Activated CD4-positive, alpha-beta T cell treated with anti-CD3 and anti-CD28 coated beads, Interleukin-2, Interleukin-6, amounts not matched to agents 100 ng/mL and 50 ng/mL, durations not matched to agents 16 hours and 8 hours (primary cell): Measurements from ENCODE around the gene PATE3.

Source experiments
- DNase-seq: peaks from one replicate; pipeline ENCODE4 v3.0.0-alpha.2; 2020

The PATE3 gene, protein sequence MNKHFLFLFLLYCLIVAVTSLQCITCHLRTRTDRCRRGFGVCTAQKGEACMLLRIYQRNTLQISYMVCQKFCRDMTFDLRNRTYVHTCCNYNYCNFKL

DNA sequence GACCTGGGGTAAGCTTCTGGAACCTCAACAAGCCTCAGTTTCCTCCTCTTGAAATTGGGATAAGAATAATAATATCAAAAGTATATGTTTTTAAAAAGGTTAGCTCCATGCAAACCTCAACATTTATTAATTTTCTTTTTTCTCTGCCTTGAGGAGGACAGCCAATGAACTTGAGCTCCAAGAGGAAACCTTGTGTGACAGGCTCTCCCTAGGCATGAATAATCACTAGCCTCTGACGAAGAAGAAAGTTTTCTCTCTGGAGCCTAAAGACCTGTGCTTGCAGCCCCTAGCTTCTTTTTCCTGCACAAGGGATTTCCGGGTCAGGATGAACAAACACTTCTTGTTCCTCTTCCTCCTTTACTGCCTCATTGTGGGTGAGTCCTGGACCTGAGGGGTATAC, at the start of gene PATE3:
Gene PATE3, plus strand, starts transcription at position 301 of the 400 bp plus-strand sequence. Its CDS starts 25 bp downstream, at position 326.
- DNase-seq: no peak

DNA sequence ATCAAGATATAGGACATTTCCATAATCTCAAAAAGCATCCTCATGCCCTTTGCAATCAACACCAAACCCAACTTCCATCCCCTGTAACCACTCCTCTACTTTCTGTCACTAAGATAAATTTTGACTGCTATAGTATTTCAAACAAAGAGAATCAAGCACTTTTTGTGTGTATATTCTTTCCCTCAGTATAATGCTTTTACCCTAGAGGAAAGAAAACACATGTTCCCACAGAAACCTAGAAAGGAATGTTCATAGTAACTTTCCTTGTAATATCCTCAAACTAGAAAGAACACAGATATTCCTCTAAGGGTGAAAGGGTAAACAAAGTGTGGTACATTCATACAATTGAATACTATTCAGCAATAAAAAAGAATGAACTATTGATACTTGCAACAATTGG, 47.3 kb upstream of the PATE3 start:
- no peak for DNase-seq

DNA sequence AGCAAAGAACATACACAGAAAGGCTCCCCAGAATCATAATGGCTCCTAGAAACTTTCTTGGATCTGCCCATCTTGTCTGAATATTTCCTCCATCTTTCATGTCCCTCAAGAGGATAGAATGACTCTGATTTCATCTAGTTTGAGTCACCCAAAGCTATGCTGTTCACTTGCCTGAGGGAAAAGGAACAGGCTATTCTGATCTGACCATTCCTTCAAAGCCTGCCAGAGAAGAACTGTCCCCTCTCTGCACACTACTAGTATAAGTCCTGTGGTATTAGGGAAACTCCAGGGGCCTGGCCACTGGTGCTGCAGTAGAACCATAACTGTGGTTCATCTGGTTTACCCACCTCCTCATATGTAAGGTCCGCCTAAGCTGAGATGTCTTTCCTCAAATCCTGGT, 44.2 kb upstream of the PATE3 start:
- no peak for DNase-seq

DNA sequence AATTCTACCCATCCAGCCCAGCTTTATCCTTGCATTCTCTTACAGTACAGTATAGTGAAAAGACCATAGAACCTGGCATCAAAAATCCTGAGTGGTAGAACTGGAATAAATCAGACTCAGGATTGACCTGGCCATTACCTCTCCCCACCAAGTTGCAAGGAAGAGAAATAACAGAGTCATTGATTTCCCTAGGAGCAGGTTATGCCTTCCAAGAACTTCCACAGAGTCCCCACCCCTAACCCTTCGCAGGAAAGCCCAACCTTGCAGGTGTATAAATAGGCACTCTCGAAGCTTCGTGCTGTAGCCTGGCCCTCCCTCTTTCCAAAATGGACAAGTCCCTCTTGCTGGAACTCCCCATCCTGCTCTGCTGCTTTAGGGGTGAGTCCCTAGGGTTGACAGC, 41.9 kb upstream of the PATE3 start, which contains the start of gene PATE1:
Gene PATE1, plus strand, starts transcription at position 301 of the 400 bp plus-strand sequence. Its CDS starts 26 bp downstream, at position 327.
- DNase-seq: no peak

DNA sequence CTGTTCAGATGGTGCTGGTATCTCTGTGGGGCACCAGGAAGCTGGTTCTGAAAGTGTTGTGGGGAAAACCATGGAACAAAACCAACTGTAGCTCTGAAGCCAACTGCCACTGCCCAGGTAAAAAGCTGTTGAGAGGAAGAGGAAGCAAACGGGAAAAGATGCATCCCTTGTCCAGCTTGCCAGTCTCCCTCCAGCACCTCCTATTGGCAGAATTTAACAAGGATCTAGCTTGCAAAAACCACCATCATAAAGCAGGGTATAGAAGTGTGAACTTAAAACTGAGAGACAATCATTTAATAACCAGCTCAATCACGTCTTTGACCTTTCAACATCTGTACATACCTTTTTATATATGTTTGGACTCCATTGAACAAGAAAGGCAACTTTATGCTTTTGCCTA, 37.3 kb upstream of the PATE3 start:
- no peak for DNase-seq

DNA sequence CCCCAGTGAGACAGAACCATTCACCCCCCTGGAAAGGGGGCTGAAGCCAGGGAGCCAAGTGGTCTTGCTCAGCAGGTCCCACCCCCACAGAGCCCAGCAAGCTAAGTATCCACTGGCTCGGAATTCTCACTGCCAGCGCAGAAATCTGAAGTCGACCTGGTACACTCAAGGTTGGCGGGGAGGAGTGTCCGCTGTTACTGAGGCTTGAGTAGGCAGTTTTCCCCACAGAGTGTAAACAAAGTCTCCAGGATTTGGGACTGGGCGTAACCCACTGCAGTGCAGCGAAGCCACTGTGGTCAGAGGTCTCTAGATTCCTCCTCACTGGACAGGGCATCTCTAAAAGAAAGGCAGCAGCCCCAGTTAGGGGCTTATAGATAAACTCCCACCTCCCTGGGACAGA, 31.9 kb upstream of the PATE3 start:
- DNase-seq: no peak

DNA sequence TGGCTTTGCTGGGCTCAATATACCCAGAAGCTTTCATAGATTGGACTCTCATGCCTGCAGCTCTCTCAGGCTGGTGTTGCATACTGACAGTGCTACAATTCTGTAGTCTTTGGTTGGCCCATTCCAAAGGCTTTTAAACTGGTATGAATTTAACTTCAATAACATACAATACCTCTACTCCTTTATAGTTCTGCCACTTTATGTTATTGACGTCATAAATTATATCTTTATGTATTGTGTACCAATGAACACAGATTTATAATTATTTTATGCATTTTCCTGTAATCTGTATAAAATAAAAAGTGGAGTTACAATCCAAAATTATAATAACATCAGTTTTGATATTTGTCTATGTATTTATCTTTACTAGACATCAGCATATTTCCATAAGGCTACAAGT, 25.5 kb upstream of the PATE3 start:
- DNase-seq: no peak

DNA sequence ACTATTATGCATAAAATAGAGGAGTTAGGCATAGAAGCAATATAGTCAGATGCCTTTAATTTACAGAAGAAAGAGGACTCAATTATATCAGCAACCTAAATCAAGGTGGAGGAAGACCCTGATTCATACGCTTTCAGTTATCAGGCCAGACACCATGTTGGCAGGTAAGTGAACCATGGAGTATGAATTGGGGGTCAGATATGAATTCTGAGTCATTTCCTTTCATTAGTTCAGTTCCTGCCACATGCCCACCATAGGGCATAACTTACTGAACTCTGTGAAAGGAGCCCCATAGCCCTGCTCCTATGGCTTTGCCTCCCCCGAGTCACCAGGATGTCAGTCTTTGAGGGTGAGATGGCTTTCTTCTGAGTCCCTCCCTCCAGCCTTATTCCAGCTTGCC, 24.4 kb upstream of the PATE3 start:
- no peak for DNase-seq

DNA sequence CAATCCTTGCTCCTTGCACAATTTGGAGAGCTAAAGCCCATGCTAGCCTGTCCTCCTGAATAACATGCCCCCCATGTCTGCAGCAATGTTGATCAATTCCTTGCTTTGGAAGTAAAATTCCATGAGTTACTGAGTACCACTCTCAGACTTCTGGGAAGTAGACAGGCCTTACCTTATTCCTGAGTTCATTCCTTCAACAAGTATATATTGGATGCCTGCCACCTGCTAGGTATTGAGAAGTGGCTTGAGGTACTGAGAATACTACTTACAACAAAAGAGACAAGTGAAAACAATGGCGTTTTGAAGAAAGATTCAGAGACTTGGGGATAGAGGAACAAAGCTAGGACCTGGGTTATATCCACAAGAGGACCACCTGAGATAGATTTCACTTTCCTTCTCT, 21.7 kb upstream of the PATE3 start:
- DNase-seq: no peak

DNA sequence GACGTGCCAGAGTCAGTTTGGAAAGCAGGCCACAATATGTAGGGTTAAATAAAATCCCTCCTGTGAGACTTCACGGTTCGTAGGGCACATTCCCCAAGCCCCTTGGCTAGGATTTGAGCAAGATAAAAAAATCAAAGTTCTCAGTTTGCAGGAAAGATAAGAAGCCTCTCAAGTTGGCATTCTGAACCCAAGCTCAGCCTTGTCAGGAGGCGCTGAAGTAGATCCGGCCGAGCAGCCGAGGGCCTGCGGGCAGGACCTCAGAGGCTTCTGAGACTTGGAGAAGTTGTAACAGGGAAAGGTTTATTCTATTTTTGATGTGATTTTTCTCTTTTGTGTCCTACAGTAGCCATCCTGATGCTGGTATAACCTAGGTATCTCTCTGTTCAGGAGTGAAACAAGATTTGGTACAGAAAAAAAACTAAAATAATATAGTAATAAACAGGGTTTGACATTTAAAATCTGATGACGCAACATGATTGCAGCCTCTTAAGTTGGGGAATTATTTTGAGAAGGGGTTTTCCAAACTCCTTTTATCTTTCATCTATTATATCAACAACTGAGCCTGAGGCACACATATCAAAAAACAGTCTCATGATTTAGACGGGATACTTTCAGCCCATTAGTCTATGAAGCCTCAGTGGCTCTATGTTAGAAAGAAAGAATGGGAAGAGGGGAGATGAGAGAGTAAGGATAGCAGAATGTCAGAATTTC, 19.4 kb upstream of the PATE3 start:
- DNase-seq: no peak

DNA sequence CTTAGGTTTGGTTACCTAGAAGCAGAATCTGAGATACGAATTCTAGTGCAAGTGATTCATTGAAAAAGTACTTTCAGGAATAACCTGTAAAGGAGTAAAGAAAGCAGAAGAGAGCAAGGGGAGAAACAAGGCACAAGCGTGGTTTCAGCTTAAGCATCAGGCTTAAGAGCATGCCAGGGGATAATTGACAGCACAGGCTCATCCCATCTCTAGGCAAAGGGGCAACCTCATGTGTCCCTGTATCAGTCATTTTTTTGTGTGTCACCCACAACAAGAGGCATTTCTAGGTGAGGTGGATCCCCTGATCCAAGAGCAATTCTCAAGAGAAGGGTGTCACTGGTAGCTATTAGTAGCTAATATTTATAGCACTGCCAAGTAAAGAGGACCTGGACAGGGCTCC, 17.3 kb upstream of the PATE3 start:
- no peak for DNase-seq

DNA sequence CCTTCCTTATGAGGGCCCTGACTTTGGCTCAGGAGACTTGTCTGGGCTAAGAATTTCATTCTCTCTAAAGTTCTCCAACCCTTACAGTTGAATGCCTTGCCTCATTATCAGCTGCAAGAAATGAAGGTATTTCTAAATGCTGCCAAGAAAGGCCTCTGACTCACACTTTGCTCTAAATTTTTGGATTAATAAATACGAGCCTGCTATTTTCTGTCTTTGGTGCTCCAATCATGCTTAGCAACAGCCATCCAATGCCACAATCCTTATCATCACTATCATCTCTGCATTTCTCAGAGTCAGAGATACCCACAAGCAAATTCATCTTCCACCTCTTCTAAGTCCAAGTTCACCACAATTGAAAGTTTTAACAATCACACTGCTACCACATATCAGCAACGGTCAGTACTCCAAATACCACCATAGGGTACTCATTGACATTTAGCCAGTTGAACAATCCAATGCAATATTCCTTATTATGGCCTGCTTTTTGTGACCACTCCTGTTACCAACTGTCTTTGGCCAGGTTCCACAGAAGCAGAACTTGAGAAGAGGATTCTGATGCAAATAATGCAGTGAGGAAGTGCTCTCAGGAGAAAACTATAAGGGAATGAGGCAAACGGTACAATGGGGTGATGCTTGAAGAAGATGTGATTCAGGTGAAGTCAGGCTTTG, 15.0 kb upstream of the PATE3 start:
- DNase-seq: no peak

DNA sequence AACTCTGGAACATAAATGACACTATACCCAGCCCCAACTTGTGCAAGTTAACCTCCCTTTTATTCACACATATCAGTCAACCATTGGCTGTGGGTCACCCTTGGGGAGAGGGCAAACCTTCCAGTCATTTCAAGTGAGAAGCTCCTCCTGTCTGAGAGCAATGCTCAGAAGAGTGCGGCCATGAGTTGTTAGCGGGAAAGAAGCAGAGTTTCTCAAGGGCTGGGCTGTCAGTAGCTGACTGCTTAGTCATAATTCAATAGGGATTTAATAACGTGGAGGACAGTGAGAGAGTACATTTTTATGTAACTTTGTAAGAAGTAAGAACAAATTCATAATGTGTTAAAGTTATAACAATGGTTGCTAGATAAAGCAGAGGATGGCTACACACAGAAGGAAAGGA, 14.4 kb upstream of the PATE3 start:
- DNase-seq: no peak

DNA sequence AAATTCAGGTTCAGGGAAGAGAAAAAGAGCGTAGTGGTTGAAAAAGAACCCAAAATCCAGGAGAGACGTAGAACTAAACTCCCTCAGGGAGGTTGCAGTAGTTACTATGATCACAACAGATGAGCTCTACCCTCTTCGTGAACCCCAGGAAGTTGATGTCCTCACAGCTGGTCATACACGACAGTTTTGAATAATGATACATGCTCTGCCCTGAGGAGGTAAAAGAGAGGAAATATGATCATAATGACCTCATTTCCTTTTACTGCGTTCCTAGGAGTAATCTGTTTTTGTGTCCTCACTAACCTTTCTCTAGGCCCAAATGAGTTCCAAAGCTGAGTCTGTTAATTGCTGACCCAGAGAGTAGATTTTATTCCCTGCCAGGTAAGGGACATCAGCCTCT, 10.6 kb upstream of the PATE3 start:
- no peak for DNase-seq

DNA sequence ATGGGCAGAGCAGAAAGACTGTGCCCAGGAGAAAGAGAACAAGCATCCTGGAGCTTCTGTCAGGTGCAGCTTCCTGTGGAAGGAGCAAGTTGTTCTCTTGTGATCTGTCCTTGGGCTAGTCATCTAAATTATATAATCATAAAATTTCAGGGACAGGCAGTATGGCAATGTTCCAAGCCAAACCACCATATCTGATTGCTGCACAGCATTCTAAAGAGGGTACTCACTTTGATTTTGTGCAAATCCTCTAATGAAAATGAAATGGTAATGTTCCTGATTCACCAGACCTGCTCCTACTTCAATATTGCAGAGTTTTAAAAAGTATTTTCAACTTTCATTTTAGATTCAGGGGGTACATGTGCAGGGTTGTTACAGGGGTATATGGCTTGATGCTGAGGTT, 9.2 kb upstream of the PATE3 start, which contains the start of gene PATE2:
Gene PATE2, minus strand, starts transcription at position 101 of the 400 bp plus-strand sequence. Its CDS starts 55 bp downstream, at position 46.
- no peak for DNase-seq

DNA sequence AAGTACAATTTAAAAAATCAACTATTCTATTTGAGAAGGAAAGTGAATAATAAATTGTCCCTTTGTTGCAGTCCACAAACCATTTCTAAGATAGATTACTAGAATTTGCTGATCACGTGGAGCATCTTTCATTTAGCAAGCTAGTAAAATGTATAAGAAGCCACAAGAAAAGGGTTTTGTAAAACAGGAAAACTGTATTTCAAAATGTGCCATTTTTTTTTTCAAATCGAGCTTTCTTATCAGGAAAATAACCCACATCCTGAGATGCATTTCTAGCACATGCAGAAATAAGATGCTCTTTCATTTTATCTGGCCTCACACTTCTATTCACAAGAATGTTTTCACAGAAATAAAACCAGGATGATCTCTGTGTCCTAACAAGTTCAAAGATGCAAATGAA, 3.2 kb upstream of the PATE3 start:
- DNase-seq: no peak

DNA sequence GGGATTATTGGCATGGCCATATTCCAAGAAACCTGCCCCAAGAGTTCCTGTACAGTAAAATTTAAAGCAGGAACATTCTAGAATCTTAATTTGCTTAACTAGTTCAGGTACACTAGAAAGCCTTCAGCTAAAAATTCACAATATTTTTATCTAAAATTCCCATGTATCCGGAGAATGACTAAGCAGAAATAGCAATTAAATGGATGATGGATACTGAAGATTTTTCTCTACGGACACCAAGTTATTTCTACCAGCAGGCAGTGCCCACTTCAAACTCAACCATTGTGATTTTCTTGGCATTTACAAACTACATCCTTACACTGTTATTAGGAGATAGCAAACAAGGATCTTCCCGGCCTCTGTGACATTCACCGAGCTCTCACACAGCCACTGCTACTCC, 2.9 kb downstream of the PATE3 start:
- DNase-seq: no peak

DNA sequence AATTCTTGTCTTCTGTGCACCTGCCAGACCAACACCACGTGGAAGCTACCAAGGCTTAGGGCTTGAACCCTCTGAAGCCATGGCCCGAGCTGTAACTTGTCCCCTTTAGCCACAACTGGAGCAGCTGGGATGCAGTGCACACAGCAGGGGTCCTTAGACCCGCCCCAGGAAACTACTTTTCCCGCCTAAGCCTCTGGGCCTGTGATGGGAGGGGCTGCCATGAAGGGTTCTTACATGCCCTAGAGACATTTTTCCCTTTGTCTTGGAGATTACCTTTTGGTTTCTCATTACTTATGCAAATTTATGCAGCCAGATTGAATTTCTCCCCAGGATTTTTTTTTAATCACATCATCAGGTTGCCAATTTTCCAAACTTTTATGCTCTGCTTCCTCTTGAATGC, 9.7 kb downstream of the PATE3 start:
- no peak for DNase-seq

DNA sequence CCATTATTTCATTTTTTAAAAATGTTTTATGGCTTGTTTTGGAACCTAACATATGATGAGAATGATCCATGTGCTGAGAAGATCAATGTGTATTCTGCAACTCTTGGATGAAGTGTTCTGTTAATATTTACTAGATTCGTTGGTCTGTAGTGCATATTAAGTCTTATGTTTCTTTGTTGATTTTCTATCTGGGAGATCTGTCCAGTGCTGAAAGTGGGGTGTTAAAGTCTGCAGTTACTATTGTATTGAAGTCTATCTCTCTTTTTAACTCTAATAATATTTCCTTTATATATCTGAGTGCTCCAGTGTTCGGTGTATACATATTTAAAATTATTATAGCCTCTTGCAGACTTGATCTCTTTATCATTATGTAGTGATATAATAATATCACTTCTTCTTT, 11.9 kb downstream of the PATE3 start:
- DNase-seq: no peak

DNA sequence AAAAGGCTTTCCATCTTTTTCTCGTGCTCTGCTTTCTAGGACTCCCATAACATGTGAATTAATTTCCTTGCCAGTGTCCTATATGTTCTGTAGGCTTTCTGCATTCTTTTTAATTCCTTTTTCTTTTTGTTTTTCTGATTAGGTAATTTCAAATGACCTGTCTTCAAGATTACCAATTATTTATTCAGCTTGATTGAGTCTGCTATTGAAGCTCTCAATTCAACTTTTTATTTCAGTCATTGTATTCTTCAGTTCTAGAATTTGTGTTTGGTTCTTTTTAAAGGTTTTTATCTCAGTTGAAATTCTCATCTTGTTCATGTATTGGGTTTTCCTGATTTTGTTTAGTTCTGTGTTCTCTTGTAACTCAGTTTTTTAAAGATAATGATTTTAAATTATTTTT, 14.5 kb downstream of the PATE3 start:
- DNase-seq: no peak

DNA sequence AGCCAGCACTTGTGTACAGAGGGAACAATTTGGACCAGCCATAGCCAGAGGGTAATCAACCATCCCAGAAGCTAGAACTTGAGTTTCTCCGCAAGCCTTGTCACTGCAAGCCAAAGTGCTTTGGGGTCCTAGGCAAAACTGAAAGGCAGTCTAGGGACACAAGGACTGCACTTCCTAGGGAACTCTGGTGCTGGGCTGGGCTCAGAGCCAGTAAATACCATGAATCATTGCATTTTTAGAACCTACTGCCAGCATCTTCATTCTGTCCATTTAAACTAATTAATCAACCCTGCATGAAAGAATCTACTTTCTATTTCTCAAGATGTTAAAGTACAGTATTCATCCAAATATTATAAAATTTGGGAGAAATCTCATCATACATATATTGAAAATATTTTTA, 20.0 kb downstream of the PATE3 start:
- DNase-seq: no peak

DNA sequence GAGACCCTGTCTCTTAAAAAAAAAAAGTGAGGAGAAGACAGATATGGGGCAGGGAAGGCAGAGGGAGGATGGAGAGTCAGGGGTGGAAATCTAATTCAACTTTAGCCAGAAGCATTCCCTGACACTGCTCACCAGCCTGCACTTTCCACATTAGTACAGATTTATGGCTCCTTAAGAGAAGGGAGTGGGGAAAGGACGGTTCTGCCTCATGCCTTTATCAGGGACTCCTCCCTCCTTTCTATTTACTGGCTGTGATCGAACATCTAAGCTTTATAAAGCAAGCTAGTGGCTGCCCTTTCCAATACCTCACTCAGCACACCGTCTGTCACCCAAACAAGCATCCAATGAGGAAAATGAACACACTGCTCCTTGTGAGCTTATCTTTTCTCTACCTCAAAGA, 45.1 kb downstream of the PATE3 start, which contains the start of gene PATE4:
Gene PATE4, plus strand, starts transcription at position 301 of the 400 bp plus-strand sequence. Its CDS starts 44 bp downstream, at position 345.
- no peak for DNase-seq

DNA sequence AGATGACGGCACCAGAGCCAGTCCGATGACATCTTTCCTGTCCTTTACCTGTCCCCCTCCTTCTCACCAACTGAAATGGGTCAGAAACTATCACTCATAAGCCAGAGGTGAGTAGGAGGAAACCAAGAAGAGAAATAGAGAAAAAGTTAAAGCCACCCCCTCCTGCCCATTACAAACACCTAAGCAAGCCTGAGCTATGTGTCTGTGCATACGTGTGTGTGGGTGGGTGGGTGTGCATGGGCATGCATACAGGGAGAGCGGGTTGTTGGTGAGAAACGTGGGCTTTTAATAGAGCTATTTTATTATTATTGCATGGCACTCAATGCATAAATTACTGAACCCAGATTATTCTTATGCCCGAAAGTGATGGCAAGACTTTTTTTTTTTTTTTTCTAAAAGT, 47.8 kb downstream of the PATE3 start:
- DNase-seq: no peak
